ENCODE measurements around the gene ATG10. TPM values are rescaled to one million over a fixed set of nuclear protein-coding genes. Genes with fewer than 3 reads are reported as not detected.
A peak's percentile ranks its signal among the peaks of the same experiment; 100 is the strongest.

Gene ATG10
- total and polyA plus RNA-seq, 2 experiments from 2014 or later = 12.5 to 17.7 TPM

GRCh38 chr5:82234885-82235284, 263.1 kb downstream of the ATG10 start (continued):
- no peak for TF ChIP-seq JUNB (IDR thresholded peaks at IDR 0.05; ENCODE audit: unreplicated experiment)
- TF ChIP-seq REST (IDR thresholded peaks at IDR 0.05; ENCODE audit: unreplicated experiment) = no peak
- no peak for TF ChIP-seq NANOG (IDR thresholded peaks at IDR 0.05; ENCODE audit: borderline replicate concordance)
- TF ChIP-seq ZNF114 (CRISPR knock-in tag; IDR thresholded peaks at IDR 0.05) = no peak

- H3K4me3 ChIP-seq = no peak overlapping the region
- H3K27me3 ChIP-seq (ENCODE audit: insufficient read depth) = no peaks in the 10 kb centered on the region
- no peaks in the 10 kb centered on the region for H3K27me3 Mint-ChIP-seq (ENCODE audit: insufficient read depth, low read depth, poor library complexity)
- H3K27ac ChIP-seq (ENCODE audit: low read depth) = no peak overlapping the region
- no peaks in the 10 kb centered on the region for H3K9me3 Mint-ChIP-seq
- H3K36me3 Mint-ChIP-seq (ENCODE audit: low read depth) = no peaks in the 10 kb centered on the region
- H3K79me2 ChIP-seq (replicated peaks; ENCODE audit: insufficient read depth) = no peaks in the 10 kb centered on the region
- DNase-seq (ENCODE audit: low spot score) = no peak
- no peak overlapping the region for H3K27ac Mint-ChIP-seq
- ATAC-seq = no peak
- no peaks in the 10 kb centered on the region for H3K4me1 Mint-ChIP-seq
- 0 out of 2 replicates have a peak, but pooled peaks cover 2% of the 10 kb centered on the region for H4K20me1 ChIP-seq (replicated peaks; ENCODE audit: insufficient read depth)
- H3K4me2 ChIP-seq = no peak overlapping the region
- no peaks in the 10 kb centered on the region for H3K36me3 ChIP-seq (ENCODE audit: insufficient read depth)
- H3K4me1 ChIP-seq (ENCODE audit: insufficient read depth) = no peaks in the 10 kb centered on the region
- TF ChIP-seq CREB1 (CRISPR knock-in tag; IDR thresholded peaks at IDR 0.05; ENCODE audit: low read depth) = no peak
- TF ChIP-seq, protein P1, sequence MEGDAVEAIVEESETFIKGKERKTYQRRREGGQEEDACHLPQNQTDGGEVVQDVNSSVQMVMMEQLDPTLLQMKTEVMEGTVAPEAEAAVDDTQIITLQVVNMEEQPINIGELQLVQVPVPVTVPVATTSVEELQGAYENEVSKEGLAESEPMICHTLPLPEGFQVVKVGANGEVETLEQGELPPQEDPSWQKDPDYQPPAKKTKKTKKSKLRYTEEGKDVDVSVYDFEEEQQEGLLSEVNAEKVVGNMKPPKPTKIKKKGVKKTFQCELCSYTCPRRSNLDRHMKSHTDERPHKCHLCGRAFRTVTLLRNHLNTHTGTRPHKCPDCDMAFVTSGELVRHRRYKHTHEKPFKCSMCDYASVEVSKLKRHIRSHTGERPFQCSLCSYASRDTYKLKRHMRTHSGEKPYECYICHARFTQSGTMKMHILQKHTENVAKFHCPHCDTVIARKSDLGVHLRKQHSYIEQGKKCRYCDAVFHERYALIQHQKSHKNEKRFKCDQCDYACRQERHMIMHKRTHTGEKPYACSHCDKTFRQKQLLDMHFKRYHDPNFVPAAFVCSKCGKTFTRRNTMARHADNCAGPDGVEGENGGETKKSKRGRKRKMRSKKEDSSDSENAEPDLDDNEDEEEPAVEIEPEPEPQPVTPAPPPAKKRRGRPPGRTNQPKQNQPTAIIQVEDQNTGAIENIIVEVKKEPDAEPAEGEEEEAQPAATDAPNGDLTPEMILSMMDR (conservative IDR thresholded peaks at IDR 0.05; ENCODE audit: low read depth in 2 of 2) = no peak
- H2AFZ ChIP-seq = no peak overlapping the region
- no peaks in the 10 kb centered on the region for H3F3A ChIP-seq (replicated peaks; ENCODE audit: low read depth)
- no peaks in the 10 kb centered on the region for H3K9me2 ChIP-seq (ENCODE audit: insufficient read depth)
- no peak overlapping the region for H3K4me3 Mint-ChIP-seq
Measured at GRCh38 chr5:82244151-82244550, 272.3 kb downstream of the ATG10 start.

GRCh38 chr5:82244854-82245635, 273.2 kb downstream of the ATG10 start:
- H2AFZ ChIP-seq = no peak overlapping the region
- no peak for TF ChIP-seq EZH2phosphoT487 (IDR thresholded peaks at IDR 0.05; ENCODE audit: unreplicated experiment)
- TF ChIP-seq, protein P1 (conservative IDR thresholded peaks at IDR 0.05; ENCODE audit: low read depth in 2 of 2) = 0 out of 4 replicates have a peak, but pooled peaks of 1 of the 2 experiments have one; percentile 10
- no peak for TF ChIP-seq EZH2 (IDR thresholded peaks at IDR 0.05; ENCODE audit: low read depth, unreplicated experiment)
- TF ChIP-seq ETS1 (IDR thresholded peaks at IDR 0.05) = no peak
- TF ChIP-seq ZNF331 (CRISPR knock-in tag; IDR thresholded peaks at IDR 0.05; ENCODE audit: low read depth) = no peak
- DNase-seq (ENCODE audit: low spot score) = peak; percentile 3
- Mint-ChIP-seq H3K27ac (no peak overlapping the region), H3K36me3 (ENCODE audit: low read depth) (no peaks in the 10 kb centered on the region), H3K4me1 (no peaks in the 10 kb centered on the region), H3K4me3 (no peak overlapping the region), H3K9me3 (no peaks in the 10 kb centered on the region), H3K27me3 (ENCODE audit: insufficient read depth, low read depth, poor library complexity) (no peaks in the 10 kb centered on the region)
- no peaks in the 10 kb centered on the region for H3K9me2 ChIP-seq (ENCODE audit: insufficient read depth)
- no peaks in the 10 kb centered on the region for H3K36me3 ChIP-seq (ENCODE audit: insufficient read depth)
- H3K79me2 ChIP-seq (replicated peaks; ENCODE audit: insufficient read depth) = no peaks in the 10 kb centered on the region
- H3K4me1 ChIP-seq (ENCODE audit: insufficient read depth) = no peaks in the 10 kb centered on the region
- H3K4me2 ChIP-seq = no peak overlapping the region
- ATAC-seq = no peak
- H3K27ac ChIP-seq (ENCODE audit: low read depth) = no peak overlapping the region
- H4K20me1 ChIP-seq (replicated peaks; ENCODE audit: insufficient read depth) = no peaks in the 10 kb centered on the region
- H3K27me3 ChIP-seq (ENCODE audit: insufficient read depth) = no peaks in the 10 kb centered on the region
- no peaks in the 10 kb centered on the region for H3F3A ChIP-seq (replicated peaks; ENCODE audit: low read depth)
- no peak overlapping the region for H3K4me3 ChIP-seq
